WTC11 (cell line): ENCODE results near the gene MGARP.

Experiments
- CTCF ChIP-seq: fragments of 200-600 bp; IDR thresholded peaks from 2 replicates; pipeline ENCODE4 v1.8.0; 2022; ENCODE audit warnings: antibody characterized with exemption
- E2F1 ChIP-seq: sonication (generic); formaldehyde crosslinking; IDR thresholded peaks from 2 replicates; pipeline ENCODE4 v1.8.0; 2022; ENCODE audit warnings: mild to moderate bottlenecking, missing genetic modification reagents
- IRF2 ChIP-seq: sonication (generic); formaldehyde crosslinking; IDR thresholded peaks from 2 replicates; pipeline ENCODE4 v1.8.0; 2022; ENCODE audit warnings: low read depth, missing genetic modification reagents, borderline replicate concordance
- ZSCAN18 ChIP-seq: fragments of 250-450 bp; sonication (Bioruptor Pico); IDR thresholded peaks from 2 replicates; pipeline ENCODE4 v2.1.2; 2022; ENCODE audit warnings: mild to moderate bottlenecking, moderate library complexity

- TF ChIP-seq CTCF (no peak), IRF2 (CRISPR knock-in tag) (no peak), E2F1 (no peak), ZSCAN18 (CRISPR knock-in tag) (no peak)
These were observed 27.0 kb downstream of the MGARP start for GRCh38 chr4:139253046-139253445.
